Uterus (tissue), 2 donors: Measurements from ENCODE around the gene RRAS2.

Source experiments
- CTCF ChIP-seq, 4 experiments: fragments of 200-600 bp in 2 of 4; fragments of 450-650 bp in 2 of 4; sonication (generic) in 2 of 4; IDR thresholded peaks; one replicate each; pipeline ENCODE4 v1.5.1; 2016 to 2019; ENCODE audit warnings: antibody characterized with exemption in 4 of 4, mild to moderate bottlenecking in 2 of 4, moderate library complexity in 1 of 4
- POLR2A ChIP-seq, 2 donors: fragments of 450-650 bp; IDR thresholded peaks; one replicate each; pipeline ENCODE4 v1.6.1; 2016; ENCODE audit warnings: antibody characterized with exemption in 2 of 2, mild to moderate bottlenecking in 1 of 2, moderate library complexity in 1 of 2

GRCh38 chr11:14330881-14331280 is 28.1 kb downstream of the RRAS2 start:
- TF ChIP-seq CTCF (IDR thresholded peaks at IDR 0.05) (no peak), POLR2A (IDR thresholded peaks at IDR 0.05) (no peak)
